HL-60 (cell line): ENCODE results near the gene PLEKHJ1.

Experiments used
- DNase-seq, 2 experiments: peaks; one replicate each; pipeline ENCODE4 v3.0.0-alpha.2; 2010 to 2020; ENCODE audit warnings: low read depth in 1 of 2, low spot score in 1 of 2
- H3K27ac ChIP-seq: fragments of 250-450 bp; sonication (Bioruptor Pico); replicated peaks from 2 replicates; pipeline ENCODE4 v1.5.1; 2020; ENCODE audit warnings: mild to moderate bottlenecking, moderate library complexity
- H3K27me3 ChIP-seq: fragments of 250-450 bp; sonication (Bioruptor Pico); 2 replicates; pipeline ENCODE4 v1.5.1; 2021; ENCODE audit warnings: mild to moderate bottlenecking, moderate library complexity; ENCODE audit not compliant: insufficient read depth, poor library complexity, severe bottlenecking
- H3K4me3 ChIP-seq: replicated peaks from 2 replicates; pipeline ENCODE4 v1.5.1; 2011; ENCODE audit warnings: mild to moderate bottlenecking, control low read depth, low read length; ENCODE audit not compliant: insufficient read depth
- CTCF ChIP-seq: IDR thresholded peaks from one replicate; pipeline ENCODE4 v1.5.1; 2011; ENCODE audit warnings: low read length, control low read depth, inconsistent platforms; ENCODE audit not compliant: insufficient read depth
- GABPA ChIP-seq: IDR thresholded peaks from 2 replicates; pipeline ENCODE4 v1.6.1; 2012; ENCODE audit warnings: low read depth
- POLR2AphosphoS5 ChIP-seq: IDR thresholded peaks from 2 replicates; pipeline ENCODE4 v1.6.1; 2012; ENCODE audit warnings: low read depth
- REST ChIP-seq: IDR thresholded peaks from 2 replicates; pipeline ENCODE4 v1.6.1; 2012; ENCODE audit warnings: low read depth; ENCODE audit not compliant: insufficient replicate concordance
- SPI1 ChIP-seq: IDR thresholded peaks from 2 replicates; pipeline ENCODE4 v1.6.1; 2012; ENCODE audit warnings: low read depth, mild to moderate bottlenecking, borderline replicate concordance

The PLEKHJ1 gene

GRCh38 chr19:2251106-2252054, 15.3 kb upstream of the PLEKHJ1 start:
- TF ChIP-seq POLR2AphosphoS5 (no peak), CTCF (no peak), REST (no peak), SPI1 (no peak), GABPA (no peak)
- no peak for DNase-seq

GRCh38 chr19:2250766-2251105, 14.6 kb upstream of the PLEKHJ1 start:
- H3K27me3 ChIP-seq, result peaks cover 27% of the 10 kb centered on the region
- no peak overlapping the region for H3K27ac ChIP-seq
- H3K4me3 ChIP-seq, result no peak overlapping the region
- no peak for DNase-seq
- TF ChIP-seq SPI1, result no peak
- no peak for TF ChIP-seq GABPA
- no peak for TF ChIP-seq CTCF
- TF ChIP-seq REST, result no peak
- TF ChIP-seq POLR2AphosphoS5, result no peak

More at GRCh38 chr19:2251106-2252054, 15.3 kb upstream of the PLEKHJ1 start:
- H3K27ac ChIP-seq, result no peak overlapping the region
- peaks cover 27% of the 10 kb centered on the region for H3K27me3 ChIP-seq
- no peak overlapping the region for H3K4me3 ChIP-seq

- no peak overlapping the region for H3K27ac ChIP-seq
- DNase-seq, result no peak
- no peak overlapping the region for H3K4me3 ChIP-seq
- peaks cover 27% of the 10 kb centered on the region for H3K27me3 ChIP-seq
- no peak for TF ChIP-seq GABPA
- peak; percentile 37 for TF ChIP-seq POLR2AphosphoS5
These were observed 14.0 kb upstream of the PLEKHJ1 start for GRCh38 chr19:2249880-2250765.
